ENCODE results near the gene DCAF10.

Gene DCAF10

GRCh38 chr9:37910271-37910670 lies 109.7 kb downstream of the DCAF10 start:
- no peak for FAIRE-seq

GRCh38 chr9:37911271-37911681 lies 110.7 kb downstream of the DCAF10 start:
- no peak for FAIRE-seq

GRCh38 chr9:37913480-37914153 lies 113.0 kb downstream of the DCAF10 start:
- FAIRE-seq = peak; percentile 31

GRCh38 chr9:37914154-37914551 lies 113.6 kb downstream of the DCAF10 start:
- no peak for FAIRE-seq

- no peak for FAIRE-seq
Measured at GRCh38 chr9:37914701-37915358, 114.2 kb downstream of the DCAF10 start.

GRCh38 chr9:37915911-37916470 lies 115.4 kb downstream of the DCAF10 start:
- FAIRE-seq = no peak

- no peak for FAIRE-seq
Measured at GRCh38 chr9:37916471-37917312, 116.1 kb downstream of the DCAF10 start.
